Tibial nerve (tissue), 4 donors: ENCODE results near the gene MAFG. TPM values are rescaled to one million over a fixed set of nuclear protein-coding genes. Genes with fewer than 3 reads are reported as not detected.

ENCODE experiments used
- DNase-seq, 2 donors: peaks; one replicate each; pipeline ENCODE4 v3.0.0-alpha.2; 2019; ENCODE audit warnings: low spot score in 2 of 2
- H3K27ac ChIP-seq, 4 donors: fragments of 200-600 bp; sonication (generic) in 3 of 4; one replicate each; pipeline ENCODE4 v1.5.1; 2017 to 2019; ENCODE audit warnings: mild to moderate bottlenecking in 1 of 4
- H3K27me3 ChIP-seq, 2 donors: fragments of 200-600 bp; sonication (generic) in 1 of 2; one replicate each; pipeline versions ENCODE4 v1.5.1 to v1.6.0; 2017 to 2019
- H3K36me3 ChIP-seq, 3 donors: fragments of 200-600 bp; sonication (generic); one replicate each; pipeline ENCODE4 v1.5.1; 2018 to 2019
- H3K4me1 ChIP-seq, 4 donors: fragments of 200-600 bp; sonication (generic) in 3 of 4; one replicate each; pipeline ENCODE4 v1.5.1; 2017 to 2019
- H3K4me3 ChIP-seq, 4 donors: fragments of 200-600 bp; sonication (generic) in 3 of 4; one replicate each; pipeline ENCODE4 v1.5.1; 2017 to 2019; ENCODE audit warnings: mild to moderate bottlenecking in 1 of 4, moderate library complexity in 1 of 4
- H3K9me3 ChIP-seq, 4 donors: fragments of 200-600 bp; sonication (generic) in 3 of 4; one replicate each; pipeline ENCODE4 v1.5.1; 2017 to 2019
- CTCF ChIP-seq, 5 experiments: fragments of 200-600 bp in 3 of 5; fragments of 450-650 bp in 2 of 5; sonication (generic) in 3 of 5; IDR thresholded peaks; one replicate each; pipeline ENCODE4 v1.5.1; 2016 to 2019; ENCODE audit warnings: antibody characterized with exemption in 5 of 5, mild to moderate bottlenecking in 3 of 5, moderate library complexity in 2 of 5
- EP300 ChIP-seq, 2 donors: sonication (generic); formaldehyde crosslinking; IDR thresholded peaks; one replicate each; pipeline ENCODE4 v1.6.1; 2017; ENCODE audit warnings: antibody characterized with exemption in 2 of 2, mild to moderate bottlenecking in 1 of 2
- POLR2A ChIP-seq, 2 donors: fragments of 450-650 bp; IDR thresholded peaks; one replicate each; pipeline ENCODE4 v1.6.1; 2017; ENCODE audit warnings: antibody characterized with exemption in 2 of 2, mild to moderate bottlenecking in 2 of 2, moderate library complexity in 2 of 2
- WGBS, 2 donors: methylation state at CpG; one replicate each; pipeline ENCODE4 v1.1.5; 2018; 5-methylcytosine and 5-hydroxymethylcytosine counted together
- total RNA-seq, 4 donors: library from RNA; depleted of rRNA; stranded (reverse); fragments of >200 nt; gene quantifications; one replicate each; pipeline ENCODE4 v1.1.0, GENCODE V29; 2016

Gene MAFG
- total RNA-seq, 4 donors from 2014 or later, result 17.9 to 25.5 (median 22.5) TPM

DNA sequence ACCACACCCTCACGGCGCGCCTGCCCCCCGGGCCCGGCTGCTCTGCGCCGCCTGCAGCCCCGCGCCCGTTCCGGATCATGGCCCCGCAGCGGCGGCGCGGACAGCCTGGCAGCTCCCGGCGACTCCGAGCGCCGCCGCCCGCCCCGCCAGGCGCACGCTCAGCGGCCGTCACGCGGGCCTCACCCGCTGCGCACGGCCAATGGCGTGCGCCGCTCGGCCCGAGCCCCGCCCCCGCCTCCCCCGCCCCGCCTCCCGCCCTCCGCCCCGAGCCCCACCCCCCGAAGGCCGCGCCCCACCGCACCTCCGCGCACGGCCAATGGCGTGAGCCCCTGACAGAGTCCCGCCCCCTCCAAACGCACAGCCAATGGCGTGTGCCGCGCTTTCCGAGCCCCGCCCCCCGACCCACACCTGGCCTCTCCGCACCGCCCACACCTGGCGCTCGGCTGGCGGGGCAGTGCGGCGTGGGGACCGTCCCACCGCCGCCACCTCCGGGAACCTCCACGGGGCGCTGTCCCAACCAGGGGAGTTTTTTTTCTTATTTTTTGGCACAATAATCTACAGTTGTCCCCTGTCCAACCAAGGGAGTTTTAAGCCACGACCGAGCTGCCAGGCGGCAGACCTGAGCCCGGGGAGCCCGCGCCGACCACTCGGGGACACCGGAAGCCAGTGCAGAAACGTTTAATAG is 16.1 kb downstream of the MAFG start, which contains the start of gene PCYT2:
PCYT2 (minus strand) TSS at position 123 of the 685 bp plus-strand sequence; CDS start at position 79, 44 bp downstream.
- Histone ChIP-seq H3K27ac (peak within 1 kb of the TSS; percentile 65 to 95 (median 86)), H3K27me3 (no peaks in the 10 kb centered on the region), H3K4me3 (peak within 1 kb of the TSS; percentile 71 to 89 (median 77)), H3K36me3 (peaks cover 0 to 73% (median 11%) of the 10 kb centered on the region in 3 donors), H3K4me1 (peaks cover 0 to 29% (median 15%) of the 10 kb centered on the region in 4 donors), H3K9me3 (no peaks in the 10 kb centered on the region)
- WGBS, 2 donors, result 4 to 10% methylated on average over 27 to 65 of the region's 84 CpGs
- peak in 1 of 2 donors; percentile 77 for TF ChIP-seq POLR2A (IDR thresholded peaks at IDR 0.05)
- no peak for TF ChIP-seq EP300 (IDR thresholded peaks at IDR 0.05)
- peak in 1 of 5 experiments; percentile 8 for TF ChIP-seq CTCF (IDR thresholded peaks at IDR 0.05)
- DNase-seq, result peak; percentile 77 to 81

DNA sequence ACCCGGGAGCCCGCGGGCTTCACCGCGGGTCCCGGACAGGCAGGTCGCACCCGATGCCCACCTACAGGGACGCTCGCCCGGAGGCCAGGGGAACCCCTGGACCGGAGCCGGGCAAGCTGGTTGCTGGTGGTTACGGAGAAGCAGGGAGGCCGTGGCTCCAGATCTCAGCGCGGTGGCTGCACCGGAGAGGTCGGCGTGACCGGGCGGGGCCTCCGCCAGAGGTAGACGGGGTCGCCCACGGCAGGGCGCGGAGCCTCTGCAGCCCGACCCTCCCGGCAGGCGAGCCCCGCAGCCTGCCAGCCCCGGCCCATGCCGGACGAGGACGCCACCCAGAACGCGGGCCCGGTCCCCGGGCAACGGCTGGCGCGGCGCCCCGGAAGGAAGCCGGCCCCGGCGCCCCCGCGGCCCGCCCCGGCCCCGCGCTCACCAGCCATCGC is 16.7 kb downstream of the MAFG start:
- TF ChIP-seq EP300 (IDR thresholded peaks at IDR 0.05) (no peak), POLR2A (IDR thresholded peaks at IDR 0.05) (no peak), CTCF (IDR thresholded peaks at IDR 0.05) (no peak)
- peak overlapping the region; percentile 71 to 89 (median 77) for H3K4me3 ChIP-seq
- no peaks in the 10 kb centered on the region for H3K9me3 ChIP-seq
- H3K36me3 ChIP-seq, result peaks cover 0 to 77% (median 11%) of the 10 kb centered on the region in 3 donors
- peaks cover 0 to 25% (median 15%) of the 10 kb centered on the region in 4 donors for H3K4me1 ChIP-seq
- WGBS, 2 donors, result 1% methylated on average over 21 of the region's 55 CpGs; no CpG with 5 or more reads in 1 of the 2 donors
- peak overlapping the region; percentile 50 to 84 (median 78) for H3K27ac ChIP-seq
- H3K27me3 ChIP-seq, result no peaks in the 10 kb centered on the region
- DNase-seq, result no peak

DNA sequence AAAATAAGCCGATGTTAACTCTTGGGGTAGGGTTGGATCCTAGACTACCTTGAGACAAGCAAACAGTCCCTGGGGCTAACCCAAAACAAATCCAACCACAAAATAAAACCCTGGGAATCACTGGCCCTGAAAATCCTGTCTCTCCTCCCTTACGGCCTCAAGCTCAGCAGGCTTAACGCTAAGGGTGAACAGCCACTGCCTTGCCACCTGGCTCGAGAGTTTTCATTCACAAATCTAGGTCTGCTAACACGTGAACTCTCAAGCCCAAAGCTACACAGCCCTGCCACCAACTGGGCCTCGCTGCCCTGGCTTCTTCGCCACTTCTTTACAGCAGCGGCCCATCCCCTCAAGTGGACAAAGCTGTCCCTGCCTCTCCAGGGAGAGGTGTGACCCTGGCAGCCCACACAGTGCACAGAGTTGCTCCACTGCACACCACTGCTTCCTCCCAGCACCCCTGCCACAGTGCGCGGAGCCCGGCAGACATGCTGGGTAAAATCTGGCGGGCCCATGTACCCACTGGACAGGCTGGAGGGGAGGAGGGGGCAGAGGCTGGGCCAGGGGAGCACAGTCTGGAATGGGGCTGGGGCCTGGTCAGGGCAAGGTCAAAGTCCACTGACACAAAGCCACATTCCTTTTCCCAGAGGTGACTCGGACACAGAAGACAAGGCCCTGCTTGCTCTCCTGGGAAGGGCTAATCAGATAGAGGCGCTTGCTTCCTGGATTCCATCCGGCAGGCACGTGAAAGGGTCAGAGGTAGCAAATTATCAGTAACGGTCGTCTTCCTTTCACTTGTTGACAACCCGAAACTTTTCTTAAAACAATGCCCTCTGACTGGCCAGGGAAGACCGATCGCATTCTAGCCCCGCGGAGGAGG is 17.3 kb downstream of the MAFG start:
- 37 to 45% methylated on average over 17 to 23 of the region's 23 CpGs for WGBS, 2 donors
- peaks cover 0 to 24% (median 15%) of the 10 kb centered on the region in 4 donors for H3K4me1 ChIP-seq
- no peaks in the 10 kb centered on the region for H3K9me3 ChIP-seq
- H3K4me3 ChIP-seq, result peak overlapping the region; percentile 71 to 89 (median 77)
- no peak for TF ChIP-seq EP300 (IDR thresholded peaks at IDR 0.05)
- TF ChIP-seq CTCF (IDR thresholded peaks at IDR 0.05), result no peak
- TF ChIP-seq POLR2A (IDR thresholded peaks at IDR 0.05), result no peak
- H3K27ac ChIP-seq, result peak overlapping the region; percentile 50 to 84 (median 78)
- peaks cover 0 to 77% (median 11%) of the 10 kb centered on the region in 3 donors for H3K36me3 ChIP-seq
- H3K27me3 ChIP-seq, result no peaks in the 10 kb centered on the region
- DNase-seq, result no peak

GRCh38 chr17:81909231-81909630 is 18.3 kb downstream of the MAFG start:
- no peak for DNase-seq
- Histone ChIP-seq H3K4me3 (no peak overlapping the region), H3K4me1 (peaks cover 0 to 24% (median 15%) of the 10 kb centered on the region in 4 donors), H3K27me3 (no peaks in the 10 kb centered on the region), H3K36me3 (peaks cover 0 to 77% (median 1%) of the 10 kb centered on the region in 3 donors), H3K9me3 (no peaks in the 10 kb centered on the region), H3K27ac (no peak overlapping the region)
- TF ChIP-seq CTCF (IDR thresholded peaks at IDR 0.05) (no peak), EP300 (IDR thresholded peaks at IDR 0.05) (no peak), POLR2A (IDR thresholded peaks at IDR 0.05) (no peak)
- 92 to 93% methylated on average over 9 to 12 of the region's 12 CpGs for WGBS, 2 donors
